Activated naive CD8-positive, alpha-beta T cell (primary cell): ENCODE results near the gene KCTD3.

Experiments
- H3K27ac Mint-ChIP-seq: one replicate; pipeline ENCODE4 v1.8.0; 2021; ENCODE audit warnings: mixed read lengths
- H3K27me3 Mint-ChIP-seq: one replicate; pipeline ENCODE4 v1.8.0; 2021; ENCODE audit warnings: mixed read lengths
- H3K36me3 Mint-ChIP-seq: one replicate; pipeline ENCODE4 v1.8.0; 2021; ENCODE audit warnings: mixed read lengths
- H3K4me1 Mint-ChIP-seq: one replicate; pipeline ENCODE4 v1.8.0; 2021; ENCODE audit warnings: low read depth, mixed read lengths
- H3K4me3 Mint-ChIP-seq: one replicate; pipeline ENCODE4 v1.8.0; 2021; ENCODE audit warnings: mild to moderate bottlenecking, mixed read lengths
- H3K9me3 Mint-ChIP-seq: one replicate; pipeline ENCODE4 v1.8.0; 2021; ENCODE audit warnings: low read depth, mixed read lengths

Gene KCTD3

DNA sequence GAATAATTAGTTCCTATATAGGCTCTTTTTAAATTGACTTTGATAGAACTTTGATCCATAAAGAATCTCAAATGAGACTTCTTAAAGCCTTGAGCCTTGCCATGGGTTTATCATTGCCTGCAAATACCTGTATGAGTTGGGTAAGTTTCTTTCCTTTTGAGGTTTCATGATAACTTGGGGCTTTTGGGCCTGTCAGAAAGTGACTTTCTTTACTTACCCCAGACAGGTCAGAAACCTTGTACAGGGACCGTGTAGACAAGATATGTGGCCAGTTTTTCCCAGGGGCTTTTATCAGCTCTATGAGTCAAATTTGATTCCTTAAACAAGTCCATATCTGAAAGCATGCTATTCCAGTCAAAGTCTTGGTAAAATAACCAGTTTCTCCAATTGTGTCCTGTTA, 17.3 kb downstream of the KCTD3 start:
- Mint-ChIP-seq H3K36me3 (peaks cover 21% of the 10 kb centered on the region), H3K27me3 (no peaks in the 10 kb centered on the region), H3K4me3 (no peak overlapping the region), H3K27ac (no peak overlapping the region), H3K9me3 (peaks cover 8% of the 10 kb centered on the region), H3K4me1 (no peaks in the 10 kb centered on the region)

DNA sequence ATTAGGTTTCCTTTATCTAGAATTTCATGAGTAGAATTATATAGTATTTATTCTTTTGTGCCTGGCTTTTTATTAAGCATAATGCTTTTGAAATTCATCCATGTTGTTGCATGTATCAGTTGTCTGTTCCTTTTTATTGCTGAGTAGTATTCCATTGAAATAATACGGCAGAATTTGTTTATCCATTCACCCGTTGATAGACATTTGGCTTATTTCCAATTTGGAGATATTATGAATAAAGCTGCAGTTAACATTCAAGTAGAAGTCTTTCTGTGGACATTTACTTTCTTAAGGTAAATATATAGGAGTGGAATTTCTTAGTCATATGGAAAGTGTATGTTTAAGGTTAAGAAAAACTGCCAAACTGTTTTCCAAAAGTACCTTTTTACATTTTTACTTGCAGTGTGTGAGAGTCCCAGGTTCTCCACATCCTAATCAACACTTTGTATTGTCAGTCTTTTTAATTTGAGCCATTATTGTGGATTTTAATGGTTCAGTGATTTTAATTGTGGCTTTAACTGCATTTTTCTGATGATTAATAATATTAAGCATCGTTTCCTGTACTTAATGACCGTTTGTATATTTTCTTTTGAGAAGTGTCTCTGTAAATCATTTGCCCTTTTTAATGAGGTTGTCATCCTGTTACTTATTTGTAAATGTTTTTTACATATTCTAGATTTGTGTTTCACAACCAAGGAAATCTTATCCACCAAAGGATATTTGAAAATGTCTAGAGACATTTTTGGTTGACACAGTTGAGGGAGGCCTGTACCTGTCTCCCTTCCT, 22.7 kb downstream of the KCTD3 start:
- no peaks in the 10 kb centered on the region for H3K4me1 Mint-ChIP-seq
- peaks cover 9% of the 10 kb centered on the region for H3K9me3 Mint-ChIP-seq
- H3K4me3 Mint-ChIP-seq: no peak overlapping the region
- no peak overlapping the region for H3K27ac Mint-ChIP-seq
- H3K36me3 Mint-ChIP-seq: peaks cover 13% of the 10 kb centered on the region
- no peaks in the 10 kb centered on the region for H3K27me3 Mint-ChIP-seq

DNA sequence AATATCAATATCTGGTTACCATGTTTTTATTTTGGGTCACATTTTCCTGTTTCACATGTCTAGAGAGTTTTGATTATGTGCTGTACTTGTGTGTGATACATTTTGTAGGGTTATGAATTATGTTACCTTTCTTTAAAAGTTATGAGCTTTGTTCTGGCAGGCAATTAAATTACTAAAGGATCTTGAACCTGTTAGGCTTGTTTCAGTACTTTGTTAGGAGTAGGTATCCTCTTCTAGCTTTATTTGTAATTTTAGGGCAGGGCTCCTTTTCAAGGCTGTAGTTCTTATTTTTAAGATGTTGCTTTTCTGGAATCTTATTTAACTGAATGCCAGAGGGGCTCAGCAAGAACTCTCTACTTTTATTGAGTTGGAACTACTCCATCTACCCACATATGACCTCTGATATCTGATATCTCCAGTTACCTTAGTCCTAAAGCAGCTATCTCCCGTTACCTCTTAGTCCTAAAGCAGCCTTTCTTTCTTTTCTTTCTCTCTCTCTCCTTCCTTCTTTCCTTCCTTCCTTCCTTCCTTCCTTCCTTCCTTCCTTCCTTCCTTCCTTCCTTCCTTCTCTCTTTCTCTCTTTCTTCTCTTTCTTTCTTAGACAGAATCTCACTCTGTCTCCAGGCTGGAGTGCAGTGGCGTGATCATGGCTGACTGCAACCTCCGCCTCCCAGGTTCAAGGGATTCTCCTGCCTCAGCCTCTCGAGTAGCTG, 23.8 kb downstream of the KCTD3 start:
- H3K27me3 Mint-ChIP-seq: no peaks in the 10 kb centered on the region
- no peaks in the 10 kb centered on the region for H3K4me1 Mint-ChIP-seq
- H3K36me3 Mint-ChIP-seq: peaks cover 9% of the 10 kb centered on the region
- no peak overlapping the region for H3K27ac Mint-ChIP-seq
- H3K9me3 Mint-ChIP-seq: peaks cover 4% of the 10 kb centered on the region
- no peak overlapping the region for H3K4me3 Mint-ChIP-seq

DNA sequence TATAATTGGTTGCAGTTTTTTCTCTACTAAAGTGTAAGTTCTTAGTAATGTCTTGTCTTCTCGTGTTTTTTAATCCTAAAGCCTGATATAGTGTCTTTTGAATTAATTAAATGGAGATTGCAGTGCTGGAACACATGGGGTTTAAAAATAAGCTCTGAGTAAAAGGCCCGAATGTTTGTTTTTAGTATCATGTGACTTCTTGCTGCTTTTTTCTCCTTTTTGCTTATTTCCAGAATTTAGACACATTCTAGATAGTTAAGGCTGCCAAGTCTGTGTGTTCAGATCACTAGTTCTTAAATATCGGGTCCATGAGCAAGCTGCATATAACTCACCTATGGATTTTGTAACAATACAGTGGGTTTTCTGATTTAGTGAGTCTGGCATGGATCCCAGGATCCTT, 27.5 kb downstream of the KCTD3 start:
- H3K9me3 Mint-ChIP-seq: peaks cover 4% of the 10 kb centered on the region
- H3K4me3 Mint-ChIP-seq: no peak overlapping the region
- no peaks in the 10 kb centered on the region for H3K4me1 Mint-ChIP-seq
- no peak overlapping the region for H3K27ac Mint-ChIP-seq
- H3K27me3 Mint-ChIP-seq: no peaks in the 10 kb centered on the region
- H3K36me3 Mint-ChIP-seq: peaks cover 5% of the 10 kb centered on the region

DNA sequence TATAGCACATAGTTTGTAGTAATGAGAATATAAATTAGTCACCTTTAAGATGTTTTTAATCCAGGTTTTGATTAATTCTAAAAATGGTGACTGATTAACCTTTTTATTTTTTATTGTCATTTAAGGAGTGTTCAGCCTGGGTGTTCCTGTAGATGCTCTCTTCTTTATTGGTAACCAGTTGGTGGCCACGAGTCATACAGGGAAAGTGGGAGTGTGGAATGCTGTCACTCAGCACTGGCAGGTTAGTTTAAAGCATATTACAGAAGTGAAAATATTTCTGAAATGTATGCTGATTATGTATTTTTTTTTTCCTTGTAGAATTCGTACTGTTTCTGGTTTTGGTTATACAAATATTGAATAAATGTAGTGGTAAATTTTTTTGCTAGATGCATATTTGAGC, 28.1 kb downstream of the KCTD3 start:
- Mint-ChIP-seq H3K4me3 (no peak overlapping the region), H3K27me3 (no peaks in the 10 kb centered on the region), H3K9me3 (peaks cover 4% of the 10 kb centered on the region), H3K4me1 (no peaks in the 10 kb centered on the region), H3K27ac (no peak overlapping the region), H3K36me3 (peaks cover 5% of the 10 kb centered on the region)

DNA sequence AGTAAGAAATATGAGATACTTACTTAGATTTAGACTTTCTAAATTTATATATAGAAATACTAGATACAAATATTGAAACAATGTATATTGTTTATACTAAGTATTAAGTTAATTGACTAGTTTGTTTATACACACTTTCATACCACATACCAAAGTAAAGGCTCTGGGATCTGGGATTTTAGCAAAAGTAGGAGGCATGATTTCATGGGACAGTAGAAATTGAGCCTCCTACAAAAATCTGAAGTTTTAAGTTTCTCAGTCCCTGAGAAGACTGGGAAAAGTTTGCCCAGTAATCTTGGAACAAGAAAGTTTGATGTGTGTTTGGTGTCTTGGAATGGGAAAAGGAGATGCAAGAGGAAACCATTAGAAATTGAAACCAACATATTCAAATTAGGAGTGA, 30.9 kb downstream of the KCTD3 start:
- Mint-ChIP-seq H3K36me3 (peaks cover 5% of the 10 kb centered on the region), H3K4me3 (no peak overlapping the region), H3K27me3 (no peaks in the 10 kb centered on the region), H3K4me1 (no peaks in the 10 kb centered on the region), H3K9me3 (no peaks in the 10 kb centered on the region), H3K27ac (no peak overlapping the region)

DNA sequence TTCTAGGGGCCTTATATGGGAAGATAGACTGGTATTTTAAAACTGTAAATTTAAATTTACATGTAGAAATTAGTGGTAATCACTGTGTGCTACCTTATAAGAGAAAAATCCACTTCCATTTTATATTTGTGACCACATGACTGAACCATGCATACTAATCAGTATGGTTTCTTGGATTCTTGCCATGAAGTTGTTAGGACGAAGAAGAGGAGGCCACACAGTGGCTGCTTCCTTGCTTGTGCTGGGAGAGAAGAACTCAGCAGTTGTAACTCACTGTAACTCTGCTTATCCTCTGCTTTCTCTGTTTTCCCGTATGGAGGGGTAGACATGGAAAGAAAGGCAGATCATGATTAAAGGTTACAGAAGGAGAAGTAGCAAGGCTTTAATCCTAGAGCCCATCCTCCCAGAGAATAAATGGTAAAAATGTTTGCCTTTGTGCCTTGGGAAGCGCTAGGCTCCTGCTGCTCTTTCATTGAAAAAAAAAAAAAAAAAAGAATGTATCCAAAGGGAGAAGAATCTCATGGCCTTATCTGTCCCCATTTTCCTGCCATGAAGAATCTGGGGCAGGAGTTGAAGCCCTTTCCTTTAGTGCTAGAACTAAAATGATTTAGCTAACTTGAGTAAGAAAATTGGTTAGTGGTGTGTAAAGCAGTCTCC, 32.4 kb downstream of the KCTD3 start:
- Mint-ChIP-seq H3K4me1 (no peaks in the 10 kb centered on the region), H3K27ac (no peak overlapping the region), H3K27me3 (no peaks in the 10 kb centered on the region), H3K36me3 (peaks cover 5% of the 10 kb centered on the region), H3K4me3 (no peak overlapping the region), H3K9me3 (no peaks in the 10 kb centered on the region)

DNA sequence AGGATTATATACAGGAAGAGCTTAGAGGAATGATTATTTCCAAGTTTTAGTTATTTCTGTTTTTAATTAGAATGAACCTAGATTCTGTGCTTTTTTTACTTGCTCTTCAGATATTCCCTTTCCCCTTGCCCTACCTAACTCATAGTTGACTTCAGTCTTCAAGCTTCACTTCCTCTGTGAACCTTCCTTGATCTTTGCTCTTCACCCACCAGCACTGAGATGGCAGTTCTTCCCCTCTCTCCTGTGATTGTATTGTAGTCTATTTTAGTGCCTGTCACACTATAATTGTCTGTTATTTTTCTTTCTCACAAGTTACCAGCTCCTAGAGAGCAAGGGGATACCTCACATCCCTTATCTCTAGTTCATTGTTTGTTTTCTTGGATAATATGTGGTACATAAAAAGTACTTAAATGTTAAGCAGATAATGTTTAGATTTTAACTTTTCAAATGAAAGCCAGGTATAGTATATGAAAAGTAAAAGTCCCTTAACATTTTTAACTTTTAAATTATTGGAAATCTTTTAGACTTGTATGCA, 33.2 kb downstream of the KCTD3 start:
- Mint-ChIP-seq H3K36me3 (peaks cover 5% of the 10 kb centered on the region), H3K4me3 (no peak overlapping the region), H3K4me1 (no peaks in the 10 kb centered on the region), H3K27ac (no peak overlapping the region), H3K27me3 (no peaks in the 10 kb centered on the region), H3K9me3 (no peaks in the 10 kb centered on the region)

DNA sequence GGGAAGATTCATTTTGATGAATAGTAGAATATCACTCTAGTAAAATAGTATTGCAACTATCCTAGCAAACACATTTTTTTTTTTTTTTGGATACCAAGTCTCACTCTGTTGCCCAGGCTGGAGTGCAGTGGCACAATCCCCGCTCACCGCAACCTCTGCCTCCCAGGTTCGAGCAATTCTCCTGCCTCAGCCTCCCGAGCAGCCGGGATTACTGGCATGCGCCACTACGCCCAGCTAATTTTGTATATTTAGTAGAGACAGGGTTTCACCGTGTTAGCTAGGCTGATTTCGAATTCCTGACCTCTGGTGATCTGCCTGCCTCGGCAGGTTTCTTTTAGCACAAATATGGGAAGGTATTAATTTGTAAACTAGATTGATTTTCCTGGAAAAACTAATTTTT, 33.8 kb downstream of the KCTD3 start:
- peaks cover 5% of the 10 kb centered on the region for H3K36me3 Mint-ChIP-seq
- H3K9me3 Mint-ChIP-seq: no peaks in the 10 kb centered on the region
- H3K4me3 Mint-ChIP-seq: no peak overlapping the region
- H3K27ac Mint-ChIP-seq: no peak overlapping the region
- no peaks in the 10 kb centered on the region for H3K4me1 Mint-ChIP-seq
- no peaks in the 10 kb centered on the region for H3K27me3 Mint-ChIP-seq

DNA sequence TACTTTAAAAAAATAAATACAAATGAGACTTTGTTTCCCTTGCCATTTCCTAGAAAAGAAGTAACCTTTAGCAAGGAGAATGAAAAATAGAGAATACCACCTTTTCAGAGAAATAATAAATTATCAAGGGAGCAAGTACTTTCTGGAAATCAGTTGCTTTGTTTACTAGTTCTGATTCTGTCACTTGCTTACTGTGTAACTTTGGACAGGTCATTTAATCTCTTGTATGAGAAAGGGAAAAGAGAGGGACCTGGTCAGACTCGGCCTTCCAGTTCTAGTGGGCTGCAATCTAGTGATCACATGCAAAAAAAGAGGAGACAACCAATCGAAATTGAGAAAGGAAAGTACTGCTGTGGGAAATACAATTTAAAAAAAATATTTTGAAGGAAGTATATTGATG, 34.2 kb downstream of the KCTD3 start:
- no peaks in the 10 kb centered on the region for H3K4me1 Mint-ChIP-seq
- peaks cover 5% of the 10 kb centered on the region for H3K36me3 Mint-ChIP-seq
- no peak overlapping the region for H3K27ac Mint-ChIP-seq
- no peaks in the 10 kb centered on the region for H3K27me3 Mint-ChIP-seq
- H3K9me3 Mint-ChIP-seq: no peaks in the 10 kb centered on the region
- no peak overlapping the region for H3K4me3 Mint-ChIP-seq

DNA sequence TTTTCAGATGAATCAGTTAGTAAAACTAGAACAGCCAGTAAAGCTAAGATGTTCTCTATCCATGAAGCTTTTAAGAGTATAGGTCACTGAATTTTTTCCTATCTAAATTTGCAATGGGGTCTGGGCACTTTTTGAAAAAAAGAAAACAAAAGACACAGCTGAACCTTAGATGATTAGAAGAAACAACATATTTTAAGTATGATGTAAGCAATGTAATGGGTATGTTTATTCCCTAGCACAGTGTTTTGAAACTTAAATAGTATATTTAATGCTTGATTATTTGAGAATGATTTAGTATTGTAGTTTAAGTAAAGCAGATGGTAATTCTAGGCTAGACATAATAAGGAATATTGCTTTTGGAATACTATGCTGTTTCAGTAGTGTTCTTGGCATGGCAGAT, 36.2 kb downstream of the KCTD3 start:
- Mint-ChIP-seq H3K9me3 (no peaks in the 10 kb centered on the region), H3K4me3 (no peak overlapping the region), H3K27ac (no peak overlapping the region), H3K4me1 (no peaks in the 10 kb centered on the region), H3K36me3 (no peaks in the 10 kb centered on the region), H3K27me3 (no peaks in the 10 kb centered on the region)

DNA sequence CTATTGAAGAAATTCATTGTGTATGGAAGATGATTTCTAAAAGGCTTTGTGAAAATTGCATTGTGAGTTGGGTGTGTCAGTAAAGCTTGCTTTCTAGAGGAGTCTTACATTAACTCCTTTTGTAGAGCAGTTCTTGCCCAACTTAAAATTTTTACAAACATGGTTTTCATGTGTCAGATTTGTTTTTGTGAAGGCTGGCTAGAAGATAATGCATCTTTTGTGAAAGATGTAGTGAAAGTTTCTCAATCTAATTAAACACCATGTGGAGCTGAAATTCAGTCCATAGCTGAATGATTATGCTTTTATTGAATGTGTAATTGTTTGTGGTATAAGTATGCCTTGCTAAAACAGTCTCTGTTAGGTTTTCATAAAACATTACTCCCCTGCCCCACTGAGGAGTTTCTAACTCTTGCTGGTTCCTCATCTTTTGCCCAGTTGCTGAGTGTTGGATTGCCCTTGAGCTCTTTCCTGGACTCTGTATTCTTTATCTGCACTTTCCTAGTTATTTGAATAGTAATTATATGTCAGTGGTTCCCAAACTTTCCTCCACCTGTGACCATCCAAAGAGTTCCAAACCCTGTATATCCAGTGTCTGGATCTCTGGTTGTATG, 38.0 kb downstream of the KCTD3 start:
- Mint-ChIP-seq H3K4me1 (no peaks in the 10 kb centered on the region), H3K4me3 (no peak overlapping the region), H3K27ac (no peak overlapping the region), H3K27me3 (no peaks in the 10 kb centered on the region), H3K36me3 (peaks cover 4% of the 10 kb centered on the region), H3K9me3 (no peaks in the 10 kb centered on the region)

DNA sequence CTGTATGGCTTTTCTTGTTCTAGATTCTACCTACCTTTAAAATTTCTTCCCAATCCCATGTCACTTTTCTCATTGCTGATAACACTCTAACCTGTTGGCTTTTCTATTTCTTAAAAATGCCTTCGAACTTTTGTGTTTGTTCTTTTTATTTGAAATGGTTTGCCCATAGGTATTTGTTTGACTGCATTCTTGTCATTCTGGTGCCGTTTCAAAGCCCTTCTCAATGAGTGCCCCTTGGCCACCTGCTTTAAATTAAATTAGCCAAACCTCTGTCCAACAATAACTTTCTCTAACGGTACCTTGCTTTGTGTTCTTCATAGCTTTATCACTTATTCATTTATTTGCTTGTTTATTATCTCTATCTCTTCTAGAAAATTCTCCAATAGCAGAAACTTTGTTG, 38.9 kb downstream of the KCTD3 start:
- Mint-ChIP-seq H3K4me1 (no peaks in the 10 kb centered on the region), H3K27ac (no peak overlapping the region), H3K36me3 (peaks cover 5% of the 10 kb centered on the region), H3K9me3 (no peaks in the 10 kb centered on the region), H3K27me3 (no peaks in the 10 kb centered on the region), H3K4me3 (no peak overlapping the region)

DNA sequence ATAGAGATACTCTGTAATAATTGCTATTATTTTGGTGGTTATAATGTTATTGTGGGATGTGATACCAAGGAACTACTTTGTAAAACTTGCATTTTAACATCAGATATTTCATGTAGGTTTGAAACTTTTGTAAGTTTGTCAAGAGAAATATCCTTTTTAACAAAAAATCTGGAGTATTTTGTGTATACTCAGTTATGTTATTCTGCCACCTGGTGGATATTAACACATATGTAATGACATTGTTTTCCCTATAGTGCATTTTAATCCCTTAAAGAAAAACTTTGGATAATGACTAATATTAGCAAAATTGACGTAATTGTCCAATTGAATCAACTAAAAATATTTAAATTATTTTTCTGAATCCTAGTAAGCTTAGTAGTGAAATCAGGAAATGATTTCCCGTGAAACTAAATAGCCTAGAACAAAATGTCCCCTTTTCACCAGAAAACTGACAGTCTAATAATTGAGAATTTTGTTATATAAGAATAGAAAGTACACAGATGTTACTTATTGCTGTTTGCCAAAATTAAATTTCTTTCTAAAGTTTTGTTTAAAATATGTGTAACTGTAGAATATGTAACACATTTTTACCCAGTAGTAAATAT, 39.6 kb downstream of the KCTD3 start:
- Mint-ChIP-seq H3K27me3 (no peaks in the 10 kb centered on the region), H3K4me3 (no peak overlapping the region), H3K27ac (no peak overlapping the region), H3K4me1 (no peaks in the 10 kb centered on the region), H3K36me3 (peaks cover 5% of the 10 kb centered on the region), H3K9me3 (no peaks in the 10 kb centered on the region)
